ENCODE measurements around the gene STUB1. TPM values are rescaled to one million over a fixed set of nuclear protein-coding genes. Genes with fewer than 3 reads are reported as not detected.

The STUB1 gene
- total and polyA plus RNA-seq, 2 donors (not counting 1 experiment from before 2014, with no cell fraction given): 94.3 to 116 TPM

GRCh38 chr16:721765-722540, 41.7 kb downstream of the STUB1 start:
- H3K4me2 ChIP-seq (replicated peaks; ENCODE audit: low read depth, low read length, poor library complexity, severe bottlenecking): peak overlapping the region; percentile 98
- H3K27me3 Mint-ChIP-seq: no peaks in the 10 kb centered on the region
- POLR2A ChIA-PET: interaction anchor here (1.0 to 1.9 kb wide), 2 partner anchors 14 to 32 kb away, joined by 4 to 5 read pairs; partner anchors contain the start of gene WDR24
- TF ChIP-seq EZH2 (IDR thresholded peaks at IDR 0.05; ENCODE audit: borderline replicate concordance, insufficient read depth, low read depth, low read length, poor library complexity, severe bottlenecking): no peak
- TF ChIP-seq, protein P1, sequence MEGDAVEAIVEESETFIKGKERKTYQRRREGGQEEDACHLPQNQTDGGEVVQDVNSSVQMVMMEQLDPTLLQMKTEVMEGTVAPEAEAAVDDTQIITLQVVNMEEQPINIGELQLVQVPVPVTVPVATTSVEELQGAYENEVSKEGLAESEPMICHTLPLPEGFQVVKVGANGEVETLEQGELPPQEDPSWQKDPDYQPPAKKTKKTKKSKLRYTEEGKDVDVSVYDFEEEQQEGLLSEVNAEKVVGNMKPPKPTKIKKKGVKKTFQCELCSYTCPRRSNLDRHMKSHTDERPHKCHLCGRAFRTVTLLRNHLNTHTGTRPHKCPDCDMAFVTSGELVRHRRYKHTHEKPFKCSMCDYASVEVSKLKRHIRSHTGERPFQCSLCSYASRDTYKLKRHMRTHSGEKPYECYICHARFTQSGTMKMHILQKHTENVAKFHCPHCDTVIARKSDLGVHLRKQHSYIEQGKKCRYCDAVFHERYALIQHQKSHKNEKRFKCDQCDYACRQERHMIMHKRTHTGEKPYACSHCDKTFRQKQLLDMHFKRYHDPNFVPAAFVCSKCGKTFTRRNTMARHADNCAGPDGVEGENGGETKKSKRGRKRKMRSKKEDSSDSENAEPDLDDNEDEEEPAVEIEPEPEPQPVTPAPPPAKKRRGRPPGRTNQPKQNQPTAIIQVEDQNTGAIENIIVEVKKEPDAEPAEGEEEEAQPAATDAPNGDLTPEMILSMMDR (IDR thresholded peaks at IDR 0.05): no peak
- peak overlapping the region; percentile 50 for H3K27ac Mint-ChIP-seq
- peak overlapping the region; percentile 68 for H3K4me3 Mint-ChIP-seq
- peaks cover 0 to 3% (median 0%) of the 10 kb centered on the region in 3 donors for H3K9me3 ChIP-seq (ENCODE audit: control extremely low read depth in 1 of 3, control insufficient read depth in 2 of 3, insufficient read depth in 1 of 3, low read length in 2 of 3)
- ATAC-seq (ENCODE audit: low read depth) (no peak), DNase-seq (no peak)
- no peaks in the 10 kb centered on the region for H3K9me3 Mint-ChIP-seq (ENCODE audit: insufficient read depth)
- CTCF ChIA-PET: interaction anchor here (1.0 to 3.8 kb wide), 6 partner anchors 8 to 690 kb away, joined by 3 to 26 read pairs (median 6); partner anchors contain the start of gene CIAO3
- H3K4me3 ChIP-seq (ENCODE audit: control extremely low read depth in 1 of 5, extremely low read depth in 1 of 5, insufficient read depth in 1 of 5, low read depth in 2 of 5, low read length in 4 of 5): peak overlapping the region in 3 of 5 experiments; percentile 73 to 76 (median 74)
- intact Hi-C loops (cut with micrococcal nuclease): loop anchor here (5.0 kb wide), 1 partner anchor 40 kb away; the partner anchor contains the start of genes JMJD8 and STUB1
- H3K9ac ChIP-seq (ENCODE audit: low read length): peak overlapping the region; percentile 77
- H3K4me1 ChIP-seq (ENCODE audit: control insufficient read depth in 2 of 2, insufficient read depth in 2 of 2, low read length in 2 of 2): peaks cover 22 to 39% of the 10 kb centered on the region in 2 donors
- H3K36me3 ChIP-seq (replicated peaks in 1 of 2; ENCODE audit: control extremely low read depth in 1 of 2, control insufficient read depth in 1 of 2, extremely low read depth in 1 of 2, insufficient read depth in 2 of 2, low read length in 1 of 2): no peaks in the 10 kb centered on the region
- peak overlapping the region in 1 of 2 donors; percentile 86 for H3K27ac ChIP-seq (ENCODE audit: low read length in 2 of 2)
- 73% methylated on average over 44 of the region's 51 CpGs for WGBS (ENCODE audit: insufficient coverage)
- peaks cover 26% of the 10 kb centered on the region for H3K4me1 Mint-ChIP-seq
- no peaks in the 10 kb centered on the region for H3K79me2 ChIP-seq (ENCODE audit: control insufficient read depth, insufficient read depth, low read length)
- no peaks in the 10 kb centered on the region for H3K27me3 ChIP-seq (replicated peaks in 1 of 4; ENCODE audit: control extremely low read depth in 1 of 4, control insufficient read depth in 3 of 4, insufficient read depth in 4 of 4, low read length in 3 of 4)
- H4K20me1 ChIP-seq (ENCODE audit: control insufficient read depth, insufficient read depth, low read length, poor library complexity, severe bottlenecking): peaks cover 23% of the 10 kb centered on the region
- H2AFZ ChIP-seq (ENCODE audit: insufficient read depth, low read depth, low read length, poor library complexity, severe bottlenecking): peak overlapping the region; percentile 77

Data from B cell (primary cell).